ENCODE results near the gene TIMM21. TPM values are rescaled to one million over a fixed set of nuclear protein-coding genes. Genes with fewer than 3 reads are reported as not detected.

The TIMM21 gene
- total RNA-seq, 2 experiments from 2014 or later, result 25.2 to 30.8 TPM

- BruUV-seq (replicated peaks), result no TSS peak
- TF ChIP-seq CTCF (conservative IDR thresholded peaks at IDR 0.05; ENCODE audit: low read length) (no peak), EZH2phosphoT487 (IDR thresholded peaks at IDR 0.05; ENCODE audit: borderline replicate concordance, low read depth, low read length) (no peak)
- H3K27ac ChIP-seq (ENCODE audit: low read depth, low read length, poor library complexity, severe bottlenecking), result no peak overlapping the region
- ChIA-PET CTCF (ENCODE audit: unreplicated experiment) (no interaction called here), POLR2A (no interaction called here)
- no peak for DNase-seq (ENCODE audit: low spot score)
- peaks cover 55% of the 10 kb centered on the region for H3K79me2 ChIP-seq (ENCODE audit: insufficient read depth, low read depth, low read length)
- H3K9me3 ChIP-seq (ENCODE audit: low read length), result no peaks in the 10 kb centered on the region
- peak overlapping the region; percentile 80 for H3K4me3 ChIP-seq (ENCODE audit: low read depth, low read length, poor library complexity, severe bottlenecking)
- H2AFZ ChIP-seq (ENCODE audit: low read length), result no peak overlapping the region
- H3K4me2 ChIP-seq (ENCODE audit: low read length), result peak overlapping the region; percentile 95
- peaks cover 27% of the 10 kb centered on the region for H3K36me3 ChIP-seq (ENCODE audit: insufficient read depth, low read length)
- H3K9me2 ChIP-seq (ENCODE audit: insufficient read depth, low read length), result no peaks in the 10 kb centered on the region
- peaks cover 5% of the 10 kb centered on the region; the same call in 1 of the 2 replicates for H4K20me1 ChIP-seq (ENCODE audit: insufficient read depth, low read length)
- intact Hi-C loops (cut with micrococcal nuclease; ENCODE audit: unreplicated experiment), result loop anchor here (2.0 kb wide), 1 partner anchor 85 kb away; no protein-coding TSS in a partner anchor
- peaks cover 25% of the 10 kb centered on the region for H3K4me1 ChIP-seq (ENCODE audit: insufficient read depth, low read length, poor library complexity, severe bottlenecking)
These were observed 1.6 kb downstream of the TIMM21 start for GRCh38 chr18:74149878-74150277.

GRCh38 chr18:74152270-74152669 is 3.9 kb downstream of the TIMM21 start:
- Histone ChIP-seq H3K4me1 (ENCODE audit: insufficient read depth, low read length, poor library complexity, severe bottlenecking) (peaks cover 18% of the 10 kb centered on the region), H3K9me2 (ENCODE audit: insufficient read depth, low read length) (no peaks in the 10 kb centered on the region), H3K79me2 (ENCODE audit: insufficient read depth, low read depth, low read length) (peaks cover 55% of the 10 kb centered on the region), H2AFZ (ENCODE audit: low read length) (no peak overlapping the region), H3K4me3 (ENCODE audit: low read depth, low read length, poor library complexity, severe bottlenecking) (no peak overlapping the region), H3K36me3 (ENCODE audit: insufficient read depth, low read length) (peaks cover 46% of the 10 kb centered on the region), H3K27ac (ENCODE audit: low read depth, low read length, poor library complexity, severe bottlenecking) (no peak overlapping the region), H4K20me1 (ENCODE audit: insufficient read depth, low read length) (peaks cover 5% of the 10 kb centered on the region; the same call in 1 of the 2 replicates), H3K9me3 (ENCODE audit: low read length) (no peaks in the 10 kb centered on the region), H3K4me2 (ENCODE audit: low read length) (no peak overlapping the region)
- DNase-seq (ENCODE audit: low spot score), result no peak
- intact Hi-C loops (cut with micrococcal nuclease; ENCODE audit: unreplicated experiment), result no loop called here
- ChIA-PET CTCF (ENCODE audit: unreplicated experiment) (interaction anchor here (0.5 kb wide), 1 partner anchor 42 kb away, joined by 3 read pairs; no protein-coding TSS in a partner anchor), POLR2A (no interaction called here)
- TF ChIP-seq EZH2phosphoT487 (IDR thresholded peaks at IDR 0.05; ENCODE audit: borderline replicate concordance, low read depth, low read length), result no peak
- no peak for TF ChIP-seq CTCF (conservative IDR thresholded peaks at IDR 0.05; ENCODE audit: low read length)
- BruUV-seq (replicated peaks), result no TSS peak

GRCh38 chr18:74152857-74153256 is 4.5 kb downstream of the TIMM21 start:
- BruUV-seq (replicated peaks), result no TSS peak
- H2AFZ ChIP-seq (ENCODE audit: low read length), result no peak overlapping the region
- H3K79me2 ChIP-seq (ENCODE audit: insufficient read depth, low read depth, low read length), result peaks cover 55% of the 10 kb centered on the region
- H4K20me1 ChIP-seq (ENCODE audit: insufficient read depth, low read length), result peaks cover 5% of the 10 kb centered on the region; the same call in 1 of the 2 replicates
- no peak overlapping the region for H3K27ac ChIP-seq (ENCODE audit: low read depth, low read length, poor library complexity, severe bottlenecking)
- no peak overlapping the region for H3K4me3 ChIP-seq (ENCODE audit: low read depth, low read length, poor library complexity, severe bottlenecking)
- TF ChIP-seq EZH2phosphoT487 (IDR thresholded peaks at IDR 0.05; ENCODE audit: borderline replicate concordance, low read depth, low read length) (no peak), CTCF (conservative IDR thresholded peaks at IDR 0.05; ENCODE audit: low read length) (peak; percentile 45)
- H3K4me1 ChIP-seq (ENCODE audit: insufficient read depth, low read length, poor library complexity, severe bottlenecking), result peaks cover 18% of the 10 kb centered on the region
- ChIA-PET POLR2A (no interaction called here), CTCF (ENCODE audit: unreplicated experiment) (interaction anchor here (0.5 kb wide), 1 partner anchor 42 kb away, joined by 3 read pairs; no protein-coding TSS in a partner anchor)
- H3K36me3 ChIP-seq (ENCODE audit: insufficient read depth, low read length), result peaks cover 46% of the 10 kb centered on the region
- H3K9me2 ChIP-seq (ENCODE audit: insufficient read depth, low read length), result no peaks in the 10 kb centered on the region
- intact Hi-C loops (cut with micrococcal nuclease; ENCODE audit: unreplicated experiment), result no loop called here
- no peak for DNase-seq (ENCODE audit: low spot score)
- no peaks in the 10 kb centered on the region for H3K9me3 ChIP-seq (ENCODE audit: low read length)
- no peak overlapping the region for H3K4me2 ChIP-seq (ENCODE audit: low read length)
